HG02970 (cell line): Measurements from ENCODE around the gene UNC5B.

Experiments used
- ATAC-seq: cut with Tn5 transposase; IDR thresholded peaks from one replicate; pipeline ENCODE4 v1.9.1; 2021; ENCODE audit warnings: mild to moderate bottlenecking, moderate library complexity, moderate number of reproducible peaks; ENCODE audit not compliant: unreplicated experiment, low FRiP score

The UNC5B gene

GRCh38 chr10:71250842-71251241, 38.5 kb downstream of the UNC5B start:
- no peak for ATAC-seq

GRCh38 chr10:71251319-71251718, 38.9 kb downstream of the UNC5B start:
- no peak for ATAC-seq

GRCh38 chr10:71252220-71252619, 39.9 kb downstream of the UNC5B start:
- ATAC-seq: no peak

DNA sequence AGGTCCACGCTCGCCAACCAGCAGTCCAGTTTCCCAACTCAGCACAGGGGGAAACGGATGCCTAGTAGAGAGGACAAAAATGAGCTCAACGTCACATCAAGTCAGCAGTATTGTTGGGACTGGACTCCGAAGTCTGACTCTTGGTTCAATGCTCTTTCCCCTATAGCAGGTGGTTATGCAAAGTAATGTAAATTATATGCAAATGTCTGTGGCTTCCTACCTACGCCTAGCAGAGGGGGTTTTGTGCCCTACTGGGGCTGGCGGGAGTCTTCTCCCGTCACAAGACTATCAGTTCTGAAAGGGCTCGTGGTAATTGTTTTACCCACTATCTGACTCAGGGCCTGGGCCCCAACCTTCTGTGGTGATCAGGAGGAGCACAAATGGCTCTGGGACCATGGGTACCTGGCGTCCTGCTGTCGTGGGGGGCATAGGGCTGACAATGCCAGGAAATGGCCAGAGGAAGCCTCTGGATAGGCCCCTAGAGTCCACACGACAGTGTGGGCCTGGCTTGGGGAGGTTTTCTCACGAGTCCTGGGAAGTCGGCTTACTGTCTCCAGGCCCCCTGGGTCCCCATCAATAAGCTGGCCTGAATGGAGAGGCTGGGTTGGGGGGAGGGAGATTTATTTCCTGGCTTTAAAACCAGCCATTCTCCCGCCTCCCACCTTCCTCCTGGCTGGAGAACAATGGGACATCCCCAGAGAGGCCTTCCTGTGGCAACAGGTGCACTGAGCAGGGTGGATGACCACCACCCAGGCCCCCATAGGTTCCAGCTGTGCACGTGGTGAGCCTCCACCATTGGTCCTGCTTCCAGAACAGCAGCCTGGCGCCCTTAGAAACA, 41.8 kb downstream of the UNC5B start:
- ATAC-seq: no peak

GRCh38 chr10:71254834-71255549, 42.6 kb downstream of the UNC5B start:
- ATAC-seq: no peak

GRCh38 chr10:71255550-71255807, 43.1 kb downstream of the UNC5B start:
- no peak for ATAC-seq

DNA sequence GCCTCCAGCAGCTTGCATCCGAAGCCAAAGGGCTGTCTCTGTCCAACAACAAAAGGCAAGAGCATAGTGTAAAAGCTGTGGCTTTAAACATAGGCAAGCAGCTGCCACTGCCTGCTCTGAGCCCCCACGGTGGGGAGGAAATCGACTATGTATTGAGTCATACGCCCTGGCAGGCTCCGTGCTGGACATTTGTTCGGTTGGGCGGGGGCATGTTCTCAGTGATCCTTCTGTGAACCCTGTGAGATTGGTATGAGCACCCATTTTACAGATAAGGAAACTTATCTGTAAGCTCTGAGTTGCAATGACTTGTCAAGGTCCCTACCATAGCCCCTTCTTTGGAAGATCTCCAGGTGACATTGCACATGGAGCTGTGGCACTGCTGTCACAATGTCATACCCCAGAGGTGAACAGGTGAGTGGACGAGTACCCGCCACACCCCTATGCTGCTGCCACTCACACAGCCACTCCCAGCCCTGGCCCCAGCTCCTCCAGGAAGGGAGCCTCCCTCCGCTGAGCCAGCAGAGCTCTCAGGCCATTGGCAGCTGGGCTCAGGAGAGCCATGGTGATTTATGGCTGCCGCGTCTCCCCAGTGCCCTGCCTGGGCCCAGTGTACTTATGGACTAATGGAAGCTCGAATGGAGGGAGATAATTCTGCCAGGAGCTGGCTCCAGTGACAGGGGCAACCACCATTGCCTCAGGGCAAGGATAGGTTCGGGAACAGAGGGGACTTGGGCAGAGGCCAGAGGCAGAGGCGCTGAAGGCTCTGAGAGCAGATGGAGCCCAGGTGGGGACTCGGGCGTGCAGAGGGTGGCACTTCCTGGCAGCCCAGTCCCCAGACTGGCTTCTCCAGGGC, 43.7 kb downstream of the UNC5B start:
- no peak for ATAC-seq

- no peak for ATAC-seq
These were observed 44.4 kb downstream of the UNC5B start for GRCh38 chr10:71256661-71257318.

- no peak for ATAC-seq
These were observed 45.1 kb downstream of the UNC5B start for GRCh38 chr10:71257319-71257997.

- ATAC-seq: no peak
These were observed 45.7 kb downstream of the UNC5B start for GRCh38 chr10:71258046-71258445.

DNA sequence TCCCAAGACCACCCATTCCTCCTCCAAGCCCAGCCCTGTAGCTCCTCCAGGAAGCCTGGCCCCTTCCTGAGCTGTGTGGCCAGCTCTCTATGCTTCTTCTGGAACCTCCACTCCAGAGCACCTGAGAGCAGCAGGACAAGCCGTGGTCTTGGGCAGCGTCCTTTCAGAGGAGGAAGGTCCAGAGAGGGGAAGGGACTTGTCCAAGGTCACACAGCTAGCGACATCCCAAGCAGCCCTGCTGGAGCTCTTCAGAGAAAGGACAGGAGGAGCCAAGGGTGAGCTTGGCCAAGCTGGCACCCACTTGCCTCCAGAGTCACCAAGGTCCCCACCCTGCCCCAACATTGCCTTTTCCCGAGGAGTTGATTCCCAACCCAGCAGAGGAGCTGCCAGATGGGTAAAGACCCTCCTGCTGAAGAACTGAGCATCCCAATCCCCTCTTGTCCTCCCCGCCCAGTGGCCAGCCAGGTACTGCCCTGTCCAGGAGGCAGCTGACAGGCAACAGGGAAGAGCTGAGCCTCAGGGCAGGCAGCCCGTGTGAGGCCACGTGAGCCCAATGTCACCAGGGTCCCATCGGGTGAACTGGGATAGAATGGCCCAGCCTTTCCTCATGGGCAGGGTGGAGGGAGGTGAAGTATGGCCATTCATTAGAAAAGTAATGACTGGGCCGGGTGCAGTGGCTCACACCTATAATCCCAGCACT, 46.2 kb downstream of the UNC5B start:
- no peak for ATAC-seq

DNA sequence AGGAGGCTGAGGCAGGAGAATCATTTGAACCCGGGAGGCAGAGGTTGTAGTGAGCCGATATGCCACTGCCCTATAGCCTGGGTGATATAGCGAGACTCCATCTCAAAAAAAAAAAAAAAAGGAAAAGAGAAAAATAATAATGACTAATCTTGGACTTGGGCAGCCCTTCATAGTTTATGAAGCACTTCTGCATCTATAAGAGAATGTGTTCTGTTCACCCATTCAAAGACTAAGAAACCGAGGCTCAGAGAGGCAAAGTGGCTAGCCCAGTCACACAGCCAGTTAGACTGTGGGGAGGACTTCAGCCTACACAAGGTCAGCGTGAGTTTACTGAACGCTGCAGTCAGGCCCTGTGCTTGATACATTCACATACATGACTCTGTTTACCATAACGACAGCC, 46.9 kb downstream of the UNC5B start:
- no peak for ATAC-seq

DNA sequence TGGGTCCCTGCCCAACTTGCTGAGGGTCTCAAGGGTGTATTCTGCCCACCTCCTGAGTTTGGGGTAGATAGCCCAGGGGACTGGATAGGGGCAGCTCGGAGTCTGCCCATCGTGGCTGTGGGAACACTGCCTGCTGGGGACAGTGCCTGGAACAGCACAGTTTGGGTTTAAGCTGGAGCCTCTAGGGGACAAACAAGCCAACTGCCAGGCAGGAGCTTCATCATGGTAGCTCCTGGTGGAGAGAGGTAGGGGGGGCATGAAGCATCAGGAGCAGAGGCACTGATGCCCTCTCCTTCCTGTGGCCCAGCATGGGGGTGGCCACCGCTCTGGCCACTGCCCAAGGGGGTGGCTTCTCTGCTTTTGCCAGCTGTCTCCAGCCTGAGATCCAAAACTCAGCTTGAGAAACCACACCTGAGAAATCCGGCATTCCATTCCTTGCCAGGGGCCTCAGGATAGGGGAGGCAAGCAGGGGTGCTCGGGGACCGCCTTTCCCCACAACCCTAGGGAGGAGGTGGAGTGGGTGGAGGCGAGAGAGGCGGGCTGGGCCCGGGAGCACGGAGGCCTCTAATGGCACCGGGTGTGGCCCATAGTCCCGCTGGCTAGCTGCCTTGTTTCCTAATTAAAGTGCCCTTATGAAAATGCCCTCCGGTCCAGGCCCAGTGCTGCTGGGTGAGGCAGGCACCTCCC, 47.6 kb downstream of the UNC5B start:
- ATAC-seq: no peak

GRCh38 chr10:71260622-71261325, 48.4 kb downstream of the UNC5B start:
- no peak for ATAC-seq

- no peak for ATAC-seq
These were observed 49.7 kb downstream of the UNC5B start for GRCh38 chr10:71262027-71262426.

DNA sequence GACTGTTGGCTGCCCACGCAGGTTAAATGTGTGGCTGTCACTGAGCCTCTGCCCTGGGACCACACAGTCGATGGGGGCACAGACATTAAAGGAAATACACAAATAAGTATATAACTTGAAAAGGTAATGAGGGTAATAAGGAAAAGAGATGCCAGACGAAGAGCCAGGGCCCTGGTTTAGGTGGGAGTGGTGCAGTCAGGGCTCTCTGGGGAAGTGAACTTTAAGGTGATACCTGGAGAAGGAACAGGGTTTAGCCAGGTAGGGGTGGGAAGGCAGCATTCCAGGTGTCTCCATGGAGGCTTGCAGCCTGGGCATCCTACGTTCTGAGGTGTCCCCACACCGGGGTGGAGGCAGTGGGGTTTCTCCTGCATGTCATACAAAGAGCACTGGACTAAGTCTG, 50.4 kb downstream of the UNC5B start:
- no peak for ATAC-seq

- no peak for ATAC-seq
These were observed 51.0 kb downstream of the UNC5B start for GRCh38 chr10:71263376-71263775.
